ENCODE results near the gene SLK.

Gene SLK

GRCh38 chr10:104025524-104025923 is 58.6 kb downstream of the SLK start:
- no peak for TF ChIP-seq POLR2AphosphoS5 (IDR thresholded peaks at IDR 0.05; ENCODE audit: low read depth, low read length)
- TF ChIP-seq FOXP2 (optimal IDR thresholded peaks at IDR 0.05; ENCODE audit: borderline replicate concordance, extremely low read depth, extremely low read length, insufficient read depth) = no peak
- no peak for TF ChIP-seq TAF1 (IDR thresholded peaks at IDR 0.05; ENCODE audit: borderline replicate concordance, insufficient read depth, low read length)
- TF ChIP-seq SIN3A (IDR thresholded peaks at IDR 0.05; ENCODE audit: borderline replicate concordance, insufficient read depth, low read length) = no peak
- TF ChIP-seq REST (IDR thresholded peaks at IDR 0.05; ENCODE audit: insufficient read depth in 1 of 2, low read depth in 2 of 2, low read length in 2 of 2) = no peak

- no peak for TF ChIP-seq SIN3A (IDR thresholded peaks at IDR 0.05; ENCODE audit: borderline replicate concordance, insufficient read depth, low read length)
- no peak for TF ChIP-seq POLR2AphosphoS5 (IDR thresholded peaks at IDR 0.05; ENCODE audit: low read depth, low read length)
- no peak for TF ChIP-seq FOXP2 (optimal IDR thresholded peaks at IDR 0.05; ENCODE audit: borderline replicate concordance, extremely low read depth, extremely low read length, insufficient read depth)
- no peak for TF ChIP-seq REST (IDR thresholded peaks at IDR 0.05; ENCODE audit: insufficient read depth in 1 of 2, low read depth in 2 of 2, low read length in 2 of 2)
- no peak for TF ChIP-seq TAF1 (IDR thresholded peaks at IDR 0.05; ENCODE audit: borderline replicate concordance, insufficient read depth, low read length)
Measured at GRCh38 chr10:104026762-104027161, 59.8 kb downstream of the SLK start.

- TF ChIP-seq POLR2AphosphoS5 (IDR thresholded peaks at IDR 0.05; ENCODE audit: low read depth, low read length) (no peak), REST (IDR thresholded peaks at IDR 0.05; ENCODE audit: insufficient read depth in 1 of 2, low read depth in 2 of 2, low read length in 2 of 2) (no peak), FOXP2 (optimal IDR thresholded peaks at IDR 0.05; ENCODE audit: borderline replicate concordance, extremely low read depth, extremely low read length, insufficient read depth) (no peak), SIN3A (IDR thresholded peaks at IDR 0.05; ENCODE audit: borderline replicate concordance, insufficient read depth, low read length) (no peak), TAF1 (IDR thresholded peaks at IDR 0.05; ENCODE audit: borderline replicate concordance, insufficient read depth, low read length) (no peak)
Measured at GRCh38 chr10:104028146-104028545, 61.2 kb downstream of the SLK start.

- TF ChIP-seq REST (IDR thresholded peaks at IDR 0.05; ENCODE audit: insufficient read depth in 1 of 2, low read depth in 2 of 2, low read length in 2 of 2) = no peak
- TF ChIP-seq SIN3A (IDR thresholded peaks at IDR 0.05; ENCODE audit: borderline replicate concordance, insufficient read depth, low read length) = no peak
- no peak for TF ChIP-seq FOXP2 (optimal IDR thresholded peaks at IDR 0.05; ENCODE audit: borderline replicate concordance, extremely low read depth, extremely low read length, insufficient read depth)
- no peak for TF ChIP-seq TAF1 (IDR thresholded peaks at IDR 0.05; ENCODE audit: borderline replicate concordance, insufficient read depth, low read length)
- no peak for TF ChIP-seq POLR2AphosphoS5 (IDR thresholded peaks at IDR 0.05; ENCODE audit: low read depth, low read length)
Measured at GRCh38 chr10:104028823-104029520, 62.0 kb downstream of the SLK start.

Measured in PFSK-1 (cell line).